GM23338 (cell line): ENCODE data around the gene GASK1B. TPM values are rescaled to one million over a fixed set of nuclear protein-coding genes. Genes with fewer than 3 reads are reported as not detected.

Source experiments
- ATAC-seq: fragments of 200-7000 bp; cut with Tn5 transposase; 3 replicates; pipeline ENCODE4 v1.9.1; 2020
- DNase-seq: peaks from one replicate; pipeline ENCODE4 v3.0.0-alpha.2; 2015; ENCODE audit warnings: low spot score
- H2AFZ ChIP-seq: fragments of 200-600 bp; sonication (generic); 2 replicates; pipeline ENCODE4 v1.8.0; 2016; ENCODE audit warnings: antibody characterized with exemption, mild to moderate bottlenecking, moderate library complexity
- H3F3A ChIP-seq: fragments of 200-600 bp; sonication (generic); replicated peaks from 2 replicates; pipeline ENCODE4 v1.8.0; 2017; ENCODE audit warnings: antibody characterized with exemption, mixed run types, low read depth
- H3K27ac ChIP-seq: fragments of 200-600 bp; sonication (generic); 2 replicates; pipeline ENCODE4 v1.6.1; 2016; ENCODE audit warnings: low read depth
- H3K27me3 ChIP-seq: fragments of 200-600 bp; sonication (generic); 2 replicates; pipeline ENCODE4 v1.8.0; 2016; ENCODE audit warnings: mild to moderate bottlenecking, mixed run types, moderate library complexity; ENCODE audit not compliant: insufficient read depth
- H3K36me3 ChIP-seq: fragments of 200-600 bp; sonication (generic); 2 replicates; pipeline ENCODE4 v1.8.0; 2016; ENCODE audit warnings: mild to moderate bottlenecking; ENCODE audit not compliant: insufficient read depth
- H3K4me1 ChIP-seq: fragments of 200-600 bp; sonication (generic); 2 replicates; pipeline ENCODE4 v1.8.0; 2016; ENCODE audit warnings: mild to moderate bottlenecking, moderate library complexity; ENCODE audit not compliant: insufficient read depth
- H3K4me2 ChIP-seq: fragments of 200-600 bp; sonication (generic); 2 replicates; pipeline ENCODE4 v1.7.1; 2017; ENCODE audit warnings: mixed run types
- H3K4me3 ChIP-seq: fragments of 200-600 bp; sonication (generic); 2 replicates; pipeline ENCODE4 v1.6.1; 2016; ENCODE audit warnings: mixed run types
- H3K79me2 ChIP-seq: fragments of 200-600 bp; sonication (generic); replicated peaks from 2 replicates; pipeline ENCODE4 v1.8.0; 2017; ENCODE audit warnings: mild to moderate bottlenecking; ENCODE audit not compliant: insufficient read depth
- H3K9me2 ChIP-seq: fragments of 200-600 bp; sonication (generic); 2 replicates; pipeline ENCODE4 v1.8.0; 2017; ENCODE audit not compliant: insufficient read depth
- H4K20me1 ChIP-seq: fragments of 200-600 bp; sonication (generic); replicated peaks from 2 replicates; pipeline ENCODE4 v1.8.0; 2017; ENCODE audit warnings: mild to moderate bottlenecking; ENCODE audit not compliant: insufficient read depth
- H3K27ac Mint-ChIP-seq: 2 replicates; pipeline ENCODE4 v1.8.0; 2020; ENCODE audit warnings: inconsistent platforms, mild to moderate bottlenecking, moderate library complexity, mixed read lengths
- H3K27me3 Mint-ChIP-seq: 3 replicates; pipeline ENCODE4 v1.8.0; 2022; ENCODE audit warnings: low read depth, mild to moderate bottlenecking, moderate library complexity, mixed read lengths, inconsistent platforms; ENCODE audit not compliant: insufficient read depth, poor library complexity
- H3K36me3 Mint-ChIP-seq: 3 replicates; pipeline ENCODE4 v1.8.0; 2021; ENCODE audit warnings: low read depth, mild to moderate bottlenecking, inconsistent platforms, moderate library complexity, mixed read lengths
- H3K4me1 Mint-ChIP-seq: 3 replicates; pipeline ENCODE4 v1.8.0; 2020; ENCODE audit warnings: mild to moderate bottlenecking, inconsistent platforms, mixed read lengths
- H3K4me3 Mint-ChIP-seq: 3 replicates; pipeline ENCODE4 v1.8.0; 2021; ENCODE audit warnings: moderate library complexity, mild to moderate bottlenecking, inconsistent platforms, mixed read lengths
- H3K9me3 Mint-ChIP-seq: 3 replicates; pipeline ENCODE4 v1.8.0; 2020; ENCODE audit warnings: moderate library complexity, mild to moderate bottlenecking, inconsistent platforms, mixed read lengths
- CREB1 ChIP-seq: fragments of 250-450 bp; sonication (Bioruptor Pico); IDR thresholded peaks from 2 replicates; pipeline ENCODE4 v1.5.0; 2020; ENCODE audit warnings: low read depth, mild to moderate bottlenecking, moderate library complexity
- CTCF ChIP-seq, 2 experiments: fragments of 200-600 bp in 1 of 2; sonication (generic) in 1 of 2; conservative IDR thresholded peaks; 2 replicates each; pipeline versions ENCODE4 v1.5.1 to v1.6.1; 2016 to 2017; ENCODE audit warnings: antibody characterized with exemption in 2 of 2, low read depth in 2 of 2, mild to moderate bottlenecking in 2 of 2, moderate library complexity in 1 of 2
- EZH2 ChIP-seq: fragments of 200-600 bp; sonication (generic); IDR thresholded peaks from one replicate; pipeline ENCODE4 v1.8.0; 2017; ENCODE audit warnings: antibody characterized with exemption, mild to moderate bottlenecking, low read depth; ENCODE audit not compliant: unreplicated experiment
- EZH2phosphoT487 ChIP-seq: fragments of 200-600 bp; sonication (generic); IDR thresholded peaks from one replicate; pipeline ENCODE4 v1.8.1; 2018; ENCODE audit warnings: antibody characterized with exemption; ENCODE audit not compliant: unreplicated experiment
- POLR2AphosphoS5 ChIP-seq: IDR thresholded peaks from 2 replicates; pipeline ENCODE4 v1.6.1; 2016; ENCODE audit warnings: antibody characterized with exemption, low read depth
- REST ChIP-seq: IDR thresholded peaks from one replicate; pipeline ENCODE4 v1.6.1; 2018; ENCODE audit warnings: antibody characterized with exemption; ENCODE audit not compliant: unreplicated experiment
- STAT1 ChIP-seq: IDR thresholded peaks from one replicate; pipeline ENCODE4 v1.6.1; 2016; ENCODE audit warnings: antibody characterized with exemption; ENCODE audit not compliant: unreplicated experiment
- ZNF114 ChIP-seq: fragments of 250-450 bp; sonication (Bioruptor Pico); IDR thresholded peaks from 2 replicates; pipeline ENCODE4 v1.5.0; 2020; ENCODE audit warnings: mild to moderate bottlenecking, moderate library complexity
- ZNF331 ChIP-seq: fragments of 250-450 bp; sonication (Bioruptor Pico); IDR thresholded peaks from 2 replicates; pipeline ENCODE4 v1.5.0; 2020; ENCODE audit warnings: low read depth, mild to moderate bottlenecking, moderate library complexity
- polyA plus RNA-seq: library from polyadenylated mRNA; unstranded; fragments of >200 nt; fragmentation: Nextera tagmentation; extraction: Ambion mirVana; gene quantifications from 2 replicates; pipeline ENCODE4 v1.2.1, GENCODE V29; 2016
- total RNA-seq: library from RNA; depleted of rRNA; stranded (reverse); fragments of >200 nt; shearing (Covaris generic); gene quantifications from 2 replicates; pipeline ENCODE4 v1.2.3, GENCODE V29; 2014

Gene GASK1B
- total and polyA plus RNA-seq, 2 experiments from 2014 or later, result not detected

GRCh38 chr4:158130204-158130603 is 42.6 kb downstream of the GASK1B start:
- H3K27me3 Mint-ChIP-seq, result no peaks in the 10 kb centered on the region
- peaks cover 7% of the 10 kb centered on the region for H3K4me1 Mint-ChIP-seq
- Histone ChIP-seq H3K9me2 (no peaks in the 10 kb centered on the region), H4K20me1 (no peaks in the 10 kb centered on the region), H3F3A (no peaks in the 10 kb centered on the region), H3K4me1 (peaks cover 3% of the 10 kb centered on the region; the same call in 1 of the 2 replicates), H3K4me2 (no peak overlapping the region), H3K36me3 (no peaks in the 10 kb centered on the region), H3K4me3 (no peak overlapping the region), H3K79me2 (no peaks in the 10 kb centered on the region), H3K27ac (no peak overlapping the region), H2AFZ (no peak overlapping the region), H3K27me3 (no peaks in the 10 kb centered on the region)
- ATAC-seq (no peak), DNase-seq (no peak)
- no peaks in the 10 kb centered on the region for H3K36me3 Mint-ChIP-seq
- TF ChIP-seq ZNF331 (CRISPR knock-in tag) (no peak), CTCF (conservative IDR thresholded peaks at IDR 0.05; ENCODE audit: low read depth in 2 of 2) (no peak), ZNF114 (no peak), STAT1 (no peak), CREB1 (no peak)
- H3K9me3 Mint-ChIP-seq, result no peaks in the 10 kb centered on the region
- no peak overlapping the region for H3K4me3 Mint-ChIP-seq
- no peak overlapping the region for H3K27ac Mint-ChIP-seq

DNA sequence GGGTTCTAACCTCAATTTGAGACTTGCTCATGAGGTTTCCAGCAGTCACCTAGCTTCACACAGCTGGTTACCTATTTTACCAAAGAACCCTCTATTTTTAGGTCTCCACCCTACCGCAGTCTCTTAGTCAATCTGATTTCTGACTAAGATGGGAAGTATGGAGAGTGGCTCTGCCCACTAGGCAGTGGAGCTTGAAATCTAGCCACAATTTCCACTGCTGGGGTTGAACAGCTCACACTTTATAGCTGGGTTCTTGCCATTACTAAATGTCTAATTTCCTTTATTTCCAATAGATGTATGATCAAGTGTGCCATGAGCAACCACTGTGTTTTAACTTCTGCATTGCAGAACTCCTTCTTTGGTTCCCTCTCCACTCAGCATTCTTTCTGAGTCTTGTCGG is 43.1 kb downstream of the GASK1B start:
- H3K4me3 ChIP-seq, result no peak overlapping the region
- H3K27me3 ChIP-seq, result no peaks in the 10 kb centered on the region
- Mint-ChIP-seq H3K4me1 (peaks cover 10% of the 10 kb centered on the region), H3K27me3 (no peaks in the 10 kb centered on the region), H3K27ac (no peak overlapping the region), H3K4me3 (no peak overlapping the region), H3K9me3 (no peaks in the 10 kb centered on the region), H3K36me3 (no peaks in the 10 kb centered on the region)
- ATAC-seq (no peak), DNase-seq (no peak)
- H2AFZ ChIP-seq, result no peak overlapping the region
- H4K20me1 ChIP-seq, result no peaks in the 10 kb centered on the region
- H3K36me3 ChIP-seq, result no peaks in the 10 kb centered on the region
- no peaks in the 10 kb centered on the region for H3K79me2 ChIP-seq
- no peaks in the 10 kb centered on the region for H3K9me2 ChIP-seq
- H3K4me1 ChIP-seq, result peaks cover 6% of the 10 kb centered on the region; the same call in 1 of the 2 replicates
- H3K27ac ChIP-seq, result no peak overlapping the region
- no peak overlapping the region for H3K4me2 ChIP-seq
- no peaks in the 10 kb centered on the region for H3F3A ChIP-seq
- no peak for TF ChIP-seq STAT1
- no peak for TF ChIP-seq EZH2phosphoT487
- no peak for TF ChIP-seq REST
- TF ChIP-seq POLR2AphosphoS5, result no peak
- TF ChIP-seq CTCF (conservative IDR thresholded peaks at IDR 0.05; ENCODE audit: low read depth in 2 of 2), result no peak
- no peak for TF ChIP-seq ZNF331 (CRISPR knock-in tag)
- TF ChIP-seq EZH2, result no peak
